Measurements from ENCODE around the gene RSRC1.

DNA sequence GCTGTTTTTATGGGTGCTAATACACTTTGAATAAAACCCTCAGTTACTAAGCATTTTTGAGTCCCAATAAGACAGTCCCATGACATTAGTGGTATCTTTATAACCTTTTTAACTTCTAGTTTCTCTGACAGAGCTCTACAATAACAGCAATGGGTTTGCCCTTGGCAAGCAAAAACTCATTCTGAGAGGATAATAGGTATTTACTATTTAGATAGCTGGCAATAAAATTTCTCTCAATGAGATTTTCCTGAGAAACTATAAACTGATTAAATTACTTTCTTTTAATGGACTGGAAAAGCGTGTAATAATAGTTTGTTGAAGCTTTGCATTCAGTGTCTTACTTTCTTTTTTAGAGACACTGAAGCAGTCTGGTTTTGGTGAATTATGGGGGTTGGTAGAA is 293.1 kb downstream of the RSRC1 start:
- TF ChIP-seq, protein P1, sequence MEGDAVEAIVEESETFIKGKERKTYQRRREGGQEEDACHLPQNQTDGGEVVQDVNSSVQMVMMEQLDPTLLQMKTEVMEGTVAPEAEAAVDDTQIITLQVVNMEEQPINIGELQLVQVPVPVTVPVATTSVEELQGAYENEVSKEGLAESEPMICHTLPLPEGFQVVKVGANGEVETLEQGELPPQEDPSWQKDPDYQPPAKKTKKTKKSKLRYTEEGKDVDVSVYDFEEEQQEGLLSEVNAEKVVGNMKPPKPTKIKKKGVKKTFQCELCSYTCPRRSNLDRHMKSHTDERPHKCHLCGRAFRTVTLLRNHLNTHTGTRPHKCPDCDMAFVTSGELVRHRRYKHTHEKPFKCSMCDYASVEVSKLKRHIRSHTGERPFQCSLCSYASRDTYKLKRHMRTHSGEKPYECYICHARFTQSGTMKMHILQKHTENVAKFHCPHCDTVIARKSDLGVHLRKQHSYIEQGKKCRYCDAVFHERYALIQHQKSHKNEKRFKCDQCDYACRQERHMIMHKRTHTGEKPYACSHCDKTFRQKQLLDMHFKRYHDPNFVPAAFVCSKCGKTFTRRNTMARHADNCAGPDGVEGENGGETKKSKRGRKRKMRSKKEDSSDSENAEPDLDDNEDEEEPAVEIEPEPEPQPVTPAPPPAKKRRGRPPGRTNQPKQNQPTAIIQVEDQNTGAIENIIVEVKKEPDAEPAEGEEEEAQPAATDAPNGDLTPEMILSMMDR (IDR thresholded peaks at IDR 0.05), result no peak
- no peak for TF ChIP-seq POLR2A (IDR thresholded peaks at IDR 0.05)

All from esophagus squamous epithelium (tissue), 4 donors.